Measurements from ENCODE around the gene CTNNA2.

The CTNNA2 gene

DNA sequence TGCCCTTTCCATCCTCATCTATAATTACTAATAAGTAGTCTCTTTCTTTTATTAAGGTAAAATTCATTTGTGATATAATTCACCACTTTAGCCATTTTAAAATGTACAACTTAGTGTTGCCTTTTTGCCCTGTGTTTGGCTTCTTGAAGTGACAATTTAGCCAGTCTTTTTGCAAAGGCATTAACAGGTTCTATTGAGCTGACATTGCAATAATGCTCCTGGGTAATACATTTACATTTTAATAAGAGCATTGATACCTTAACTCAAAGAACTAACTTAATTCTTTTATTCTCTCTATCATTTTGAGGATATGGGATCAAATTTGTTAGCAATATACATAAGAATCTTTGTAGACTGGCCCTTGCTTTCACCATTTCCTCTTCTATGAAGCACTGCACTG lies 549.4 kb downstream of the CTNNA2 start:
- TF ChIP-seq EGR1 (IDR thresholded peaks at IDR 0.05) (no peak), TCF12 (IDR thresholded peaks at IDR 0.05; ENCODE audit: low read depth) (no peak), NFIC (IDR thresholded peaks at IDR 0.05) (no peak), EP300 (IDR thresholded peaks at IDR 0.05; ENCODE audit: borderline replicate concordance) (no peak), RAD21 (IDR thresholded peaks at IDR 0.05; ENCODE audit: low read depth) (no peak), YY1 (IDR thresholded peaks at IDR 0.05; ENCODE audit: low read depth) (no peak), TEAD4 (IDR thresholded peaks at IDR 0.05) (no peak), CREB1 (IDR thresholded peaks at IDR 0.05; ENCODE audit: low read depth) (no peak), FOXM1 (IDR thresholded peaks at IDR 0.05; ENCODE audit: borderline replicate concordance, low read depth) (no peak), CEBPB (IDR thresholded peaks at IDR 0.05) (no peak), TAF1 (IDR thresholded peaks at IDR 0.05; ENCODE audit: low read depth) (no peak), ZBTB7A (IDR thresholded peaks at IDR 0.05; ENCODE audit: low read depth) (no peak)
- TF ChIP-seq, protein P1, sequence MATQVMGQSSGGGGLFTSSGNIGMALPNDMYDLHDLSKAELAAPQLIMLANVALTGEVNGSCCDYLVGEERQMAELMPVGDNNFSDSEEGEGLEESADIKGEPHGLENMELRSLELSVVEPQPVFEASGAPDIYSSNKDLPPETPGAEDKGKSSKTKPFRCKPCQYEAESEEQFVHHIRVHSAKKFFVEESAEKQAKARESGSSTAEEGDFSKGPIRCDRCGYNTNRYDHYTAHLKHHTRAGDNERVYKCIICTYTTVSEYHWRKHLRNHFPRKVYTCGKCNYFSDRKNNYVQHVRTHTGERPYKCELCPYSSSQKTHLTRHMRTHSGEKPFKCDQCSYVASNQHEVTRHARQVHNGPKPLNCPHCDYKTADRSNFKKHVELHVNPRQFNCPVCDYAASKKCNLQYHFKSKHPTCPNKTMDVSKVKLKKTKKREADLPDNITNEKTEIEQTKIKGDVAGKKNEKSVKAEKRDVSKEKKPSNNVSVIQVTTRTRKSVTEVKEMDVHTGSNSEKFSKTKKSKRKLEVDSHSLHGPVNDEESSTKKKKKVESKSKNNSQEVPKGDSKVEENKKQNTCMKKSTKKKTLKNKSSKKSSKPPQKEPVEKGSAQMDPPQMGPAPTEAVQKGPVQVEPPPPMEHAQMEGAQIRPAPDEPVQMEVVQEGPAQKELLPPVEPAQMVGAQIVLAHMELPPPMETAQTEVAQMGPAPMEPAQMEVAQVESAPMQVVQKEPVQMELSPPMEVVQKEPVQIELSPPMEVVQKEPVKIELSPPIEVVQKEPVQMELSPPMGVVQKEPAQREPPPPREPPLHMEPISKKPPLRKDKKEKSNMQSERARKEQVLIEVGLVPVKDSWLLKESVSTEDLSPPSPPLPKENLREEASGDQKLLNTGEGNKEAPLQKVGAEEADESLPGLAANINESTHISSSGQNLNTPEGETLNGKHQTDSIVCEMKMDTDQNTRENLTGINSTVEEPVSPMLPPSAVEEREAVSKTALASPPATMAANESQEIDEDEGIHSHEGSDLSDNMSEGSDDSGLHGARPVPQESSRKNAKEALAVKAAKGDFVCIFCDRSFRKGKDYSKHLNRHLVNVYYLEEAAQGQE (IDR thresholded peaks at IDR 0.05; ENCODE audit: low read depth), result no peak
- TF ChIP-seq, protein P2, sequence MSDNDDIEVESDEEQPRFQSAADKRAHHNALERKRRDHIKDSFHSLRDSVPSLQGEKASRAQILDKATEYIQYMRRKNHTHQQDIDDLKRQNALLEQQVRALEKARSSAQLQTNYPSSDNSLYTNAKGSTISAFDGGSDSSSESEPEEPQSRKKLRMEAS (IDR thresholded peaks at IDR 0.05), result no peak
- TF ChIP-seq, protein P3, sequence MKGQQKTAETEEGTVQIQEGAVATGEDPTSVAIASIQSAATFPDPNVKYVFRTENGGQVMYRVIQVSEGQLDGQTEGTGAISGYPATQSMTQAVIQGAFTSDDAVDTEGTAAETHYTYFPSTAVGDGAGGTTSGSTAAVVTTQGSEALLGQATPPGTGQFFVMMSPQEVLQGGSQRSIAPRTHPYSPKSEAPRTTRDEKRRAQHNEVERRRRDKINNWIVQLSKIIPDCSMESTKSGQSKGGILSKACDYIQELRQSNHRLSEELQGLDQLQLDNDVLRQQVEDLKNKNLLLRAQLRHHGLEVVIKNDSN (IDR thresholded peaks at IDR 0.05), result no peak

DNA sequence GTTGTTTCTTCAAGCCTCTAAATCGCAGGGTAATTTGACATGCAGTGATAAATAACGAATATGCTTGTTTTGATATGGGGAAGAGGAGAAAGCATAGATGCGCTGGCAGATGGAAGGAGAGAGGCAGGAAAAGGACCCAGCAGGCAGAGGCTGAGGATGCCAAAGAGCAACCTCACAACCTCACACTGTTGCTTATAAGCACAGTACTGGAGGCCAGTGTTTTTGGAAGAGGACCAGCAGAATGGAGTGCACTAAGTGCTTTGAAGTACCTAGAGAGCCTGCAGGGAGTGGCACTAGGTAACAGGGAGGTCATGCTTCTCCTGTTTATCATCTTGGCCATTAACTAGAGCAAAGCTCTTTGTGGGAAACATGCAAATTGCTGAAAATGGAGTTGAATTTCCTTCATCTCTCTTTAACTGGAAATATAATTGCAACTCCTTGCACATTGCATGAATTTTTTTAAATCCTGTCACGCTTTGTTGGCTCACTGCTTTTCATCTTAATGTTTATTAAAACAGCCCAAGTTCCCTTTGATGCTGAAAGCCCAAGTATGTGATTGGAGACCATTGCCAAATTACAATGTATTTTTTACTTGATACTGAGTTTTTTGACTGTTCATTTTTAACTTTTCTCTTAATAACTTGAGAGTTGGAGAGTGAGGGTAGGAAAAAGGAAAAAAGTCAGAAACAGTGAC lies 555.3 kb downstream of the CTNNA2 start:
- TF ChIP-seq, protein P1 (IDR thresholded peaks at IDR 0.05; ENCODE audit: low read depth), result no peak
- TF ChIP-seq ZBTB7A (IDR thresholded peaks at IDR 0.05; ENCODE audit: low read depth) (no peak), TEAD4 (IDR thresholded peaks at IDR 0.05) (no peak), TAF1 (IDR thresholded peaks at IDR 0.05; ENCODE audit: low read depth) (no peak)
- TF ChIP-seq, protein P3 (IDR thresholded peaks at IDR 0.05), result no peak

DNA sequence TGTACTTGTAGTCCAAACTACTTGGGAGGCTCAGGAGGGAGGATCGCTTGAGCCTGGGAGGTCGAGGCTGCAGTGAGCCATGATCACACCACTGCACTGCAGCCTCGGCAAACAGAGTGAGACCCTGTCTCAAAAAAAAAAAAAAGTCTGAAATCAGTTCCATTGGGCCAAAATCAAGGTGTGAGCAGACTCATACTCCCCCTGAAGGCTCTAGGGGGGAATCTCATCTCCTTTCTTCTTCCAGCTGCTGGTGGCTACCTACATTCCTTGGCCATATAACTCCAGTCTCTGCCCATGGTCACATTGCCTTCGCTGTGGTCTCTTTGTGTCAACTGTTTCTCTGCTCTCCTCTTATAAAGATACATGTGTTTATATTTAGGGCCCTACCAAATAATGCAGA lies 557.7 kb downstream of the CTNNA2 start:
- TF ChIP-seq, protein P3 (IDR thresholded peaks at IDR 0.05), result no peak
- TF ChIP-seq RAD21 (IDR thresholded peaks at IDR 0.05; ENCODE audit: low read depth) (no peak), TCF12 (IDR thresholded peaks at IDR 0.05; ENCODE audit: low read depth) (no peak), FOXM1 (IDR thresholded peaks at IDR 0.05; ENCODE audit: borderline replicate concordance, low read depth) (no peak), CREB1 (IDR thresholded peaks at IDR 0.05; ENCODE audit: low read depth) (no peak), EGR1 (IDR thresholded peaks at IDR 0.05) (no peak), CEBPB (IDR thresholded peaks at IDR 0.05) (no peak), ZBTB7A (IDR thresholded peaks at IDR 0.05; ENCODE audit: low read depth) (no peak), NFIC (IDR thresholded peaks at IDR 0.05) (no peak), EP300 (IDR thresholded peaks at IDR 0.05; ENCODE audit: borderline replicate concordance) (no peak), YY1 (IDR thresholded peaks at IDR 0.05; ENCODE audit: low read depth) (no peak), TAF1 (IDR thresholded peaks at IDR 0.05; ENCODE audit: low read depth) (no peak), TEAD4 (IDR thresholded peaks at IDR 0.05) (no peak)
- TF ChIP-seq, protein P2 (IDR thresholded peaks at IDR 0.05), result no peak
- TF ChIP-seq, protein P1 (IDR thresholded peaks at IDR 0.05; ENCODE audit: low read depth), result no peak

DNA sequence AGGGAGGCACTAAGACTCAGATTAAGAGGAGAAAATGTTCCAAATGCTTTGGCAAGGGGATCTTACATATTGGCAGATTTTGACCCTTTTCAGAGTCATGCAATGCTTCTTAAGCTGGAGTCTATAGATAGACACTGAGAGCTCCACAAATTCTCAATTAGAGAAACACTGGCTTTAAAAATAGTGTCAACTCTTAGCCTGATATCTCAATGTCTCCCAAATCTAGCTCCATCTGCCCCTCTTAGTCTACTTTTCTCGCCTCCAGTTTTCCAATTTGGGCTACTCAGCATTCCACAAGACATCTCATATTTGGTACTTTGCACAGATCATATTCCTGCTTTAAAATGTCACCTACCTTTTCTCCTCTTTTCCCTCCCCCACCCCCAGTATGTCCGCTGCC lies 559.1 kb downstream of the CTNNA2 start:
- no peak for TF ChIP-seq TEAD4 (IDR thresholded peaks at IDR 0.05)
- no peak for TF ChIP-seq FOXM1 (IDR thresholded peaks at IDR 0.05; ENCODE audit: borderline replicate concordance, low read depth)
- TF ChIP-seq YY1 (IDR thresholded peaks at IDR 0.05; ENCODE audit: low read depth), result no peak
- TF ChIP-seq EGR1 (IDR thresholded peaks at IDR 0.05), result no peak
- TF ChIP-seq RAD21 (IDR thresholded peaks at IDR 0.05; ENCODE audit: low read depth), result no peak
- TF ChIP-seq, protein P3 (IDR thresholded peaks at IDR 0.05), result no peak
- TF ChIP-seq, protein P2 (IDR thresholded peaks at IDR 0.05), result no peak
- TF ChIP-seq TAF1 (IDR thresholded peaks at IDR 0.05; ENCODE audit: low read depth), result no peak
- TF ChIP-seq NFIC (IDR thresholded peaks at IDR 0.05), result no peak
- TF ChIP-seq, protein P1 (IDR thresholded peaks at IDR 0.05; ENCODE audit: low read depth), result no peak
- TF ChIP-seq EP300 (IDR thresholded peaks at IDR 0.05; ENCODE audit: borderline replicate concordance), result no peak
